Neutrophil (primary cell): Measurements from ENCODE around the gene EBF3.

Experiments
- H3K27ac ChIP-seq: fragments of 200-600 bp; sonication (generic); 2 replicates; pipeline ENCODE4 v1.5.1; 2016; ENCODE audit warnings: mild to moderate bottlenecking, moderate library complexity
- H3K27me3 ChIP-seq: fragments of 200-600 bp; sonication (generic); 2 replicates; pipeline ENCODE4 v1.6.0; 2016; ENCODE audit warnings: mild to moderate bottlenecking
- H3K36me3 ChIP-seq: fragments of 200-600 bp; sonication (generic); 2 replicates; pipeline ENCODE4 v1.5.1; 2017
- H3K4me1 ChIP-seq, 2 experiments: fragments of 200-600 bp in 1 of 2; sonication (generic) in 1 of 2; 1 replicate in 1 of 2; 2 replicates in 1 of 2; pipeline versions ENCODE4 v1.5.1 to v1.6.1; 2013 to 2016; ENCODE audit warnings: low read depth in 1 of 2, low read length in 1 of 2, mild to moderate bottlenecking in 1 of 2, moderate library complexity in 1 of 2; ENCODE audit not compliant: control insufficient read depth in 1 of 2, insufficient read depth in 1 of 2
- H3K4me3 ChIP-seq, 2 experiments: fragments of 200-600 bp in 1 of 2; sonication (generic) in 1 of 2; 1 replicate in 1 of 2; 2 replicates in 1 of 2; pipeline ENCODE4 v1.5.1; 2013 to 2016; ENCODE audit warnings: low read depth in 1 of 2, low read length in 1 of 2, mild to moderate bottlenecking in 1 of 2, moderate library complexity in 1 of 2
- H3K9me3 ChIP-seq: fragments of 200-600 bp; sonication (generic); 2 replicates; pipeline ENCODE4 v1.5.1; 2016
- TF ChIP-seq, protein P1 (sequence below): fragments of 200-600 bp; sonication (generic); IDR thresholded peaks from 2 replicates; pipeline ENCODE4 v1.5.1; 2016; ENCODE audit warnings: antibody characterized with exemption

The EBF3 gene

DNA sequence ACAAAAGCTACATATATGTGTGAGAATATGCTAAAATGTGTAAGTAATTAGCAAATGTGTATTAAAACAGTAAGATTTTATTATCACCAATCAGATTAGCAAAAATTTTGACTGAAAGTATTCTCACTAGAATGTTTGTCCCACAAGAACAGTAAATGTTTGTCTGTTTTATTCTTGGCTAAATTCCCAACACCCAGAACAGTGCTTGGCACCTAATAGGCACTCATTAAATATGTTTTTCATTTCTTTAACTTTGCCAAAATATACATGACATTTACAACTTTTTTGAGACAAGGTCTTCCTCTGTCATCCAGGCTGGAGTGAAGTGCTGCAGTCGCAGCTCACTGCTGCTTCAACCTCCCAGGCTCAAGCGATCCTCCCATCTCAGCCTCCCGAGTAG, 143.6 kb downstream of the EBF3 start:
- no peak overlapping the region for H3K4me3 ChIP-seq
- no peak overlapping the region for H3K27ac ChIP-seq
- no peaks in the 10 kb centered on the region for H3K9me3 ChIP-seq
- H3K36me3 ChIP-seq: no peaks in the 10 kb centered on the region
- TF ChIP-seq, protein P1, sequence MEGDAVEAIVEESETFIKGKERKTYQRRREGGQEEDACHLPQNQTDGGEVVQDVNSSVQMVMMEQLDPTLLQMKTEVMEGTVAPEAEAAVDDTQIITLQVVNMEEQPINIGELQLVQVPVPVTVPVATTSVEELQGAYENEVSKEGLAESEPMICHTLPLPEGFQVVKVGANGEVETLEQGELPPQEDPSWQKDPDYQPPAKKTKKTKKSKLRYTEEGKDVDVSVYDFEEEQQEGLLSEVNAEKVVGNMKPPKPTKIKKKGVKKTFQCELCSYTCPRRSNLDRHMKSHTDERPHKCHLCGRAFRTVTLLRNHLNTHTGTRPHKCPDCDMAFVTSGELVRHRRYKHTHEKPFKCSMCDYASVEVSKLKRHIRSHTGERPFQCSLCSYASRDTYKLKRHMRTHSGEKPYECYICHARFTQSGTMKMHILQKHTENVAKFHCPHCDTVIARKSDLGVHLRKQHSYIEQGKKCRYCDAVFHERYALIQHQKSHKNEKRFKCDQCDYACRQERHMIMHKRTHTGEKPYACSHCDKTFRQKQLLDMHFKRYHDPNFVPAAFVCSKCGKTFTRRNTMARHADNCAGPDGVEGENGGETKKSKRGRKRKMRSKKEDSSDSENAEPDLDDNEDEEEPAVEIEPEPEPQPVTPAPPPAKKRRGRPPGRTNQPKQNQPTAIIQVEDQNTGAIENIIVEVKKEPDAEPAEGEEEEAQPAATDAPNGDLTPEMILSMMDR: no peak
- no peaks in the 10 kb centered on the region for H3K4me1 ChIP-seq
- H3K27me3 ChIP-seq: no peaks in the 10 kb centered on the region

DNA sequence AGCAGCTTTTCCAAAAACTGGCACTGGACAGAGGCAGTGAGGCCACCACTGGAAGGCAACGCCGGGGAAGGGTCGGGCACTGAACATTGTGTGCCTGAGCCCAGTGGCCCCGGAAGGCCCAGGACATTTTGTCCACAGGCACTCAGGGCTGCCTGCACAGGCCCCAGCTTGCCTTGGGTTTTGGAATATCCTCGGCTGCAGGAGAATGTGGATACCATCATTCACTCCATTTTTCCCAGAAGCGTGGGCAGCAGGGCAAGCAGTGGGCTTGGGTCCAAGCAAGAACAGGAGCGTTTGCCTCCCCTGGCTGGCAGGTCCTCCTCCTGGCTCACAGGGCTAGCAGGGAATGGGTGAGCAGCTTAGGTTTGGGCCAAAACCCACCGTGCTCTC, 147.4 kb downstream of the EBF3 start:
- H3K36me3 ChIP-seq: no peaks in the 10 kb centered on the region
- no peak overlapping the region for H3K4me3 ChIP-seq
- no peaks in the 10 kb centered on the region for H3K9me3 ChIP-seq
- no peaks in the 10 kb centered on the region for H3K4me1 ChIP-seq
- no peak overlapping the region for H3K27ac ChIP-seq
- TF ChIP-seq, protein P1: no peak
- H3K27me3 ChIP-seq: no peaks in the 10 kb centered on the region

DNA sequence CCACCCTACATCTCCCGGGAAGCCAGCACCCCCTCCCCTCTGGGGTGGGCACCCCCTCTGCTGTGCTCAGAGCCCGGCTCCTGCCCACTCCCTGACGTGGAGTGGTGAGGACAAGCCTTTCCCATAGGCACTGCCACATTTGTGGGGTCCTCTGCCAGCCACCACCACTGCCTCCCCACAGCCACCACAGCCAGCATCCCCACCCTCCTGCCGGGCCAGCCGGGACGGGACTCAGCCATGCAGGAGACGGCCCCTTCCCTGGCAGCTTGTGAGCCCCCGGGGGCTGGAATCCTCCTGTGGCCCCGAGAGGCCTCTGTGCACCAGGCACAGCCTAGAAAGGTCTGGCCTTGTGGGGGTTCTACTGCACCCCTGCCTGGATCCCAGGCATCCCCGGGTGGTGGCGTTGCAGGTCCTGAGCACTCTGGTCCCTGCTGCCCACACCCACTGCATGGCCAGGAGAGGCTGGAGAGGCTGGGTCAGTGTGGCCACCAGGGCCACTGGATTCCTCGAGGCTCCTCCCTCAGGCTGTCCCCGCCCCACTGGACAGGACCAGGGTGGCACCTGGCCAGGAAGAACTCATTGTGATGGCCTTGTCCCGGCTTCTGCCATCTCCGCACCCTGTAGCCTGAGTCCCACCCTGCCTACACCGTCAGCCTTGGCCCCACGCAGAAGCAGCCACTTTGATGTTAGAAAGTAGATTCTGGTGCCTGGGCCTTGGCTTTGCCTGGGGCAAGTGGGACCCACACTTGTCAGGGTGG, 148.0 kb downstream of the EBF3 start:
- Histone ChIP-seq H3K9me3 (no peaks in the 10 kb centered on the region), H3K27me3 (no peaks in the 10 kb centered on the region), H3K4me1 (no peaks in the 10 kb centered on the region), H3K4me3 (no peak overlapping the region), H3K36me3 (no peaks in the 10 kb centered on the region), H3K27ac (no peak overlapping the region)
- TF ChIP-seq, protein P1: no peak

DNA sequence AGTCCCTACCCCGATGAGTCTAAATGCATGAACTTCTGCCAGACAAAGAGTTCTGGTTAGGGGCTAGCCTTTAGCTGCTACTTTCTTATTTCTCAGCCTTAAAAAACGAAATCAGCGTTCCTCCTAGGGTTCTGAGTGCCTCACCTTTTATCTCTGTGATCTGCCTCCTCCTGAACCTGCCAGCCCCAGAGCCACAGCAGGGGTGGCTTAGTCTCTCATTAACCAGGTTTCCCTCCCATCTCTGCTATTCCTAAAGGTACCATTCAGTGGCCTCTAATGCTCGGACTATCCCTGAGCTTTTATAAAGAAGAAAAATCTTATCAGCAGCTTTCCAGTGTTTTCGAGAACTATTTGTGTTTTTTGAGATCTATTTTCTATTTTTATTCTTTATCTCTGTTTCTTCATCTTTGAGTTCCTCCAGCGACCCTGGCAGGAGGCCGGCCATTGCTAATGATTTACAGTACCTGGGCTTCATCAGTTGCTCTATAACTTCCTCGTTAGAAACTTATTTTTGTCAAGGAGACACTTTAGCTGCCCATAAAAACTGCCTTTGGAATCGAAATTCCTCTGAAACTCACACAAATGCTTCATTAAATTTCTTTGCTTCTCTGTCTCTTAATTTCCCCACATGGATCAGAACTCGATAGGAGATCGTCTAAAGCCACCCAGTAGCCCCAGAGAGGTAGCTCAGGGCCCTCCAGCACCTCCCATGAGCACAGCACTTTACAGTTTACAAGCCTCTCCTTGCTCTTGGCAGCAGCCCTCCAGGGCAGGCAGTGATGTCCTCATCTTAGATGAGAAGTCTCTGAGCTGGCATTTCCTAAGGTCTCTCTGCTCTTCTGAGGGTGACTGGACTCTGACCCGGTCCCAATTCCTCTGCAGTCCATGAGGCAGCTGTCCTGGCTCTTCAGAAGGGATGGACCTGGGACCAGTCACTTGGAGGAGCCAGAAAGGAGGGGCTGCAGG, 149.1 kb downstream of the EBF3 start:
- H3K36me3 ChIP-seq: no peaks in the 10 kb centered on the region
- no peak overlapping the region for H3K27ac ChIP-seq
- TF ChIP-seq, protein P1: no peak
- no peaks in the 10 kb centered on the region for H3K4me1 ChIP-seq
- H3K27me3 ChIP-seq: no peaks in the 10 kb centered on the region
- H3K4me3 ChIP-seq: no peak overlapping the region
- no peaks in the 10 kb centered on the region for H3K9me3 ChIP-seq

DNA sequence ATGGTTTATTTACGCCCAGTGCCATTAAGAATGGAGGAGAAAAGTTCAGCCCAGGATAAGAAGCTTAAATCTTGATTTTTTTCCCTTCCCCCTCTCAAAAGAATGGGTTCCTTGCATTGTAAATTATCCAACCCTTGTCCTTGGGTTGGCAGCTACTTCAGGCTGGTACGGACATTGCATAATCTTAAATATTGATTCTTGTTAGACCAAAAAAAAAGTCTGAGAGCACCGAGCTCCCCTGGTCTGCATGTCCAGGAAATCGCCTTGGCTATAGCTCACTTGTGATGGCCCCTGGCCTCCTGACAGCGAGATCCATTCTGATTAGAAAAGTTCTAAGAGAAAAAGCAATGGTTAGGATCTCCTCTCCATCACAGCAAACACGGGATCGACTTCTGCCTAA, 151.7 kb downstream of the EBF3 start:
- Histone ChIP-seq H3K4me1 (no peaks in the 10 kb centered on the region), H3K4me3 (no peak overlapping the region), H3K9me3 (no peaks in the 10 kb centered on the region), H3K27ac (no peak overlapping the region), H3K27me3 (no peaks in the 10 kb centered on the region), H3K36me3 (no peaks in the 10 kb centered on the region)
- TF ChIP-seq, protein P1: no peak
